Small intestine (tissue), 7 donors: Measurements from ENCODE around the gene BLZF1. TPM values are rescaled to one million over a fixed set of nuclear protein-coding genes. Genes with fewer than 3 reads are reported as not detected.
"Not testable (repeated sequence)": the region's sequence is repeated elsewhere in the genome, so short reads cannot be mapped to it uniquely, and the experiment has no call there.

Source experiments
- DNase-seq, 2 donors: peaks; one replicate each; pipeline versions ENCODE4 v3.0.0 to v3.0.0-alpha.2; 2013
- FAIRE-seq: peaks from 2 replicates; lab custom pipeline; 2012; peaks lifted over from hg19 to GRCh38; lab: Jason Lieb, UNC
- H3K27ac ChIP-seq, 3 donors: one replicate each; pipeline ENCODE4 v1.5.1; 2013; ENCODE audit warnings: low read length in 2 of 3, mild to moderate bottlenecking in 2 of 3, control low read depth in 1 of 3, inconsistent platforms in 1 of 3, low read depth in 1 of 3, moderate library complexity in 1 of 3
- H3K27me3 ChIP-seq, 3 donors: one replicate each; pipeline ENCODE4 v1.6.1; 2013; ENCODE audit warnings: low read length in 3 of 3, inconsistent platforms in 1 of 3; ENCODE audit not compliant: control insufficient read depth in 3 of 3, insufficient read depth in 3 of 3
- H3K36me3 ChIP-seq, 3 donors: one replicate each; pipeline ENCODE4 v1.6.1; 2013; ENCODE audit warnings: low read length in 3 of 3, inconsistent platforms in 1 of 3, low read depth in 1 of 3, mild to moderate bottlenecking in 1 of 3, moderate library complexity in 1 of 3; ENCODE audit not compliant: control insufficient read depth in 3 of 3, insufficient read depth in 2 of 3
- H3K4me1 ChIP-seq, 3 donors: one replicate each; pipeline ENCODE4 v1.6.1; 2013; ENCODE audit warnings: low read length in 2 of 3, inconsistent platforms in 1 of 3, low read depth in 1 of 3, mild to moderate bottlenecking in 1 of 3, moderate library complexity in 1 of 3; ENCODE audit not compliant: control insufficient read depth in 3 of 3, insufficient read depth in 2 of 3
- H3K4me3 ChIP-seq, 3 donors: one replicate each; pipeline ENCODE4 v1.5.1; 2013; ENCODE audit warnings: low read length in 3 of 3, control low read depth in 1 of 3, inconsistent platforms in 1 of 3, low read depth in 1 of 3, mild to moderate bottlenecking in 1 of 3, moderate library complexity in 1 of 3
- H3K9me3 ChIP-seq, 2 donors: one replicate each; pipeline ENCODE4 v1.6.1; 2013; ENCODE audit warnings: low read depth in 1 of 2, low read length in 1 of 2; ENCODE audit not compliant: control insufficient read depth in 2 of 2, insufficient read depth in 1 of 2
- WGBS, 3 donors: extraction: QIAGEN DNeasy Blood & Tissue Kit; methylation state at CpG; one replicate each; pipeline ENCODE4 v1.1.7; 2013; 5-methylcytosine and 5-hydroxymethylcytosine counted together
- polyA plus RNA-seq, 4 donors: library from polyadenylated mRNA; stranded (reverse) in 3 of 4; unstranded in 1 of 4; fragments of 200-250 nt in 3 of 4; fragments of 120-200 nt in 1 of 4; gene quantifications; one replicate each; pipeline versions ENCODE4 v1.2.1 to v1.2.3, GENCODE V29; 2013
- donor health status: healthy with polysubstance abuse.
- donor health status: control.
- donor health status: control.
- donor health status: Bipolar disorder and iron deficiency.
- donor health status: healthy.

The BLZF1 gene
- polyA plus RNA-seq, 4 donors, result 9.2 to 21.3 (median 11.9) TPM

DNA sequence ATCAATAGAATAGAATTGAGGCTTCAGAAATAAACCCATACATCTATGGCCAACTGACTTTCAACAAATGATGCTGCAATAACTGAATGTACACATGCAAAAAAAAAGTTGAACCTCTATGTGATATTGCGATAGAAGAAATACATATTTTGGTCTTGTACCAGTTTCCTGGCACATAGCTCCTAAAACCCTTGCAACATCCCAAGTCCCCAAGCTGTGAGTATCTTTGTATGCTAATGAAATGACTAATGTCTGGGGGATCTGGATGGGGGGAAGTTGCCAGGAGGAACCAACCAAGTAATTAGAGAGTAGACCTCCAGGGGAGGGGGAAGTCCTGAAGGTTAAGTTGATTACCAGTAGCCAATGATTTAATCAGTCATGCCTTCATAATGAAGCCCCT, 24.4 kb downstream of the BLZF1 start:
- H3K4me1 ChIP-seq, result peaks cover 0 to 1% (median 0%) of the 10 kb centered on the region in 3 donors
- H3K4me3 ChIP-seq, result no peak overlapping the region
- WGBS, 3 donors, result 94 to 97% (median 95%) methylated on average over 1 of the region's 1 CpG
- DNase-seq (no peak), FAIRE-seq (no peak)
- H3K36me3 ChIP-seq, result peaks cover 5 to 17% (median 9%) of the 10 kb centered on the region in 3 donors
- H3K27me3 ChIP-seq, result no peaks in the 10 kb centered on the region
- H3K27ac ChIP-seq, result no peak overlapping the region
- H3K9me3 ChIP-seq, result peaks cover 0 to 2% of the 10 kb centered on the region in 2 donors

GRCh38 chr1:169395955-169396354, 28.0 kb downstream of the BLZF1 start:
- H3K4me1 ChIP-seq, result no peaks in the 10 kb centered on the region
- peaks cover 0 to 9% of the 10 kb centered on the region in 2 donors for H3K9me3 ChIP-seq
- no peak overlapping the region for H3K4me3 ChIP-seq
- no peak overlapping the region for H3K27ac ChIP-seq
- no peak for FAIRE-seq
- no peak for DNase-seq
- 97 to 100% (median 99%) methylated on average over 3 of the region's 3 CpGs for WGBS, 3 donors
- H3K27me3 ChIP-seq, result no peaks in the 10 kb centered on the region
- peaks cover 4 to 13% (median 8%) of the 10 kb centered on the region in 3 donors for H3K36me3 ChIP-seq

DNA sequence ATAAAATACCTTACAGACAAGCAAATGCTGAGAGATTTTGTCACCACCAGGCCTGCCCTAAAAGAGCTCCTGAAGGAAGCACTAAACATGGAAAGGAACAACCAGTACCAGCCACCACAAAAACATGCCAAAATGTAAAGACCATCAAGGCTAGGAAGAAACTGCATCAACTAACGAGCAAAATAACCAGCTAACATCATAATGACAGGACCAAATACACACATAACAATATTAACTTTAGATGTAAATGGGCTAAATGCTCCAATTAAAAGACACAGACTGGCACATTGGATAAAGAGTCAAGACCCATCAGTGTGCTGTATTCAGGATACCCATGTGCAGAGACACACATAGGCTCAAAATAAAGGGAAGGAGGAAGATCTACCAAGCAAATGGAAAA, 34.6 kb downstream of the BLZF1 start:
- not testable (repeated sequence) for H3K27ac ChIP-seq
- 64 to 100% (median 85%) methylated on average over 1 of the region's 1 CpG for WGBS, 3 donors

GRCh38 chr1:169408340-169408739, 40.3 kb downstream of the BLZF1 start:
- H3K4me1 ChIP-seq, H3K27ac ChIP-seq, H3K27me3 ChIP-seq, DNase-seq, FAIRE-seq, H3K4me3 ChIP-seq, H3K36me3 ChIP-seq: not testable (repeated sequence)
- peaks cover 0 to 12% of the 10 kb centered on the region in 2 donors for H3K9me3 ChIP-seq
- WGBS, 3 donors, result 87 to 94% (median 91%) methylated on average over 5 of the region's 5 CpGs

More for the DNA sequence above, 34.6 kb downstream of the BLZF1 start:
- not testable (repeated sequence) for H3K36me3 ChIP-seq, DNase-seq, H3K4me1 ChIP-seq, H3K4me3 ChIP-seq, FAIRE-seq, H3K27me3 ChIP-seq
- H3K9me3 ChIP-seq, result peaks cover 0 to 15% of the 10 kb centered on the region in 2 donors

DNA sequence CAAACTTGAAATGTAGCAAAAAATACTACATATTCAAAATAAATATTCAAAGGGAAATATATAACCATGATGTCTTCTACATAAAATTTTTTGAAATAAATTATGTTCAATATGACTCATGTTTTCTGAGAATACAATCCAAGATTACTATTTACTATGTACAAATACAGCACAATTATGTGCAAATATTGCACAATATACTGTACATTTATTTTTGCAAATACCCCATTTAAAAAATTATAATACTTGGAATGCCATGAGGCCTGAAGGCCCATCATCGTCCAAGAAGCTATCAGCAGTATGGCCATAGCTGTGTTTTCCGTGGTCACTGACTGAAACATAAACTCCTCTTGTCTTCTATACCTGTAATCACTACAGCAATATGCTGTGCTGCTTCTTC, 47.0 kb downstream of the BLZF1 start:
- no peak for FAIRE-seq
- no peaks in the 10 kb centered on the region for H3K27me3 ChIP-seq
- H3K36me3 ChIP-seq, result no peaks in the 10 kb centered on the region
- 92 to 97% (median 94%) methylated on average over 2 of the region's 2 CpGs for WGBS, 3 donors
- no peaks in the 10 kb centered on the region for H3K9me3 ChIP-seq
- no peaks in the 10 kb centered on the region for H3K4me1 ChIP-seq
- no peak for DNase-seq
- no peak overlapping the region for H3K4me3 ChIP-seq
- no peak overlapping the region for H3K27ac ChIP-seq

DNA sequence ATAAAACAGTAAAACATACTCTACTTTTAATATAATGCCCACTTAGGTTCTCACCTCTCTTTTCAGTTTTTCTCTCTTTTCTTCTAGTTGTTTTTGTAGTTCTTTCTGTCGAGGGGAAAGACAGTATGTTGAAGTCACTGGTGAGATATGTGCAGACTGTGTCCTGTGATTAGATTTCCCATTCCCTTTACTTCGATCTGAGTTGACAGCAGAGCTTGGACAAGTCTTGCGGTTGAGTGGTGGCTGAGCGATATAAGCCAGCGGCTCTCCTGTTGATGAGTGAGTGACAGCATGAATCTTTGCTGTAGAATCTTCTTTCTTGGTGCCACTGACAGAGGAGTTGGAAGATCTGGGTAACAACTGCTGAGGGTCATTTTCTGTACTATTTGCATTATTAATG, 53.3 kb downstream of the BLZF1 start:
- no peaks in the 10 kb centered on the region for H3K4me1 ChIP-seq
- H3K9me3 ChIP-seq, result no peaks in the 10 kb centered on the region
- WGBS, 3 donors, result 91 to 94% (median 93%) methylated on average over 5 of the region's 5 CpGs
- no peaks in the 10 kb centered on the region for H3K36me3 ChIP-seq
- DNase-seq (no peak), FAIRE-seq (no peak)
- H3K27me3 ChIP-seq, result peaks cover 0 to 1% (median 0%) of the 10 kb centered on the region in 3 donors
- H3K27ac ChIP-seq, result no peak overlapping the region
- H3K4me3 ChIP-seq, result no peak overlapping the region

DNA sequence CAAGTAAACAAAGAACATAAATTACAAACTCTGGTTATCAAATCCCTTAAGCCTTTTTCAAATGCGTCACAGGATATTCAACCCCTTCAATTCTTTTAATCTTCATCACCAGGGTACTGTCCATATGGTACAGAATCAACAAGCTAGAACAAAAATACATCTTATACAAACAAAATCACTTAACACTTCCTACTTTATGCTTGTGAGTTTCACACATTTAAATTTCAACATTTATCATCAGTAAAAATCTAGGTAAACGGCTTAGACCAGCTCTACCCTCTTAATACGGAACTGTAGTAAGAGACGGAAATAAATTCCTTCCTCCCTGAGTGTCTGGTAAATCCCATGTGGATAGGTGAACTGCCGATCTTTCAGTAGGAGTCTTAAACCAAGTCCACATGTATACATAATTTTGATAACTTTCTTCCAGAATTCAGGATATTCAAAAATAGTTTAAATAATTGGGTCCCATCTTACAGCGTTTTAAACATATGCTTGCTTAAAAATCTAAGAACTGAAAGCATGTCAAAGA, 58.2 kb downstream of the BLZF1 start:
- Histone ChIP-seq H3K27me3 (peaks cover 0 to 11% (median 6%) of the 10 kb centered on the region in 3 donors), H3K4me1 (peaks cover 0 to 3% (median 0%) of the 10 kb centered on the region in 3 donors), H3K36me3 (no peaks in the 10 kb centered on the region), H3K9me3 (no peaks in the 10 kb centered on the region), H3K4me3 (no peak overlapping the region), H3K27ac (no peak overlapping the region)
- WGBS, 3 donors, result 65 to 78% (median 74%) methylated on average over 6 of the region's 6 CpGs
- no peak for FAIRE-seq
- DNase-seq, result no peak

DNA sequence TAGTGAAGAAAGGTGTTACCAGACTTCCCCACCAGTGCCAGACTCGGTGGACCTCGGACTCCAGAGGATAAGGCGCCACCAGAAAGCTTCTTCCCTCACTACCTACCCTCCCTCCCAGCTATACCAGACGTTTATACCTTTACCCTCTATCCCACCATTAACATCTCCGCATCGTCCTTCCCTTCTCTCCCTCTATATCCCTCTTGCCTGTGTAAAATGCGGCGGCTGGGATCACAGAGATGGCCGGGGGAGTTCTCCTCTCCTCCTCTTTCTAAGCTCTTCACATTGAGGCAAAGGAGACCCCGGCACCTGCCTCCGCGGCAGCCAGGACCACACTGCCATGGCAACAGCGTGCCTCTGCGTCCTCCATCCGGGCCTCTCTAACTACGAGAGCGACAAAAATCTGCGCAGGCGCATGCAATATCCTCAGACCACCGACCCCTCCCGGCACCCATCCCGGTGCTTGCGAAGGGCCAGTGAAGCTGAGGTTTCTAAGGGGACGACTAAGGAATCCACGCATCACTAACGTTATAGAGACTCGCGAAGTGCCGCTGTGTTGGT, 59.2 kb downstream of the BLZF1 start, which contains the start of gene CCDC181:
Gene CCDC181, minus strand, starts transcription at position 394 of the 561 bp plus-strand sequence. CDS start 2,547 bp downstream, outside the sequence.
- Histone ChIP-seq H3K4me3 (peak within 1 kb of the TSS in 2 of 3 donors; percentile 10 to 40), H3K27me3 (peaks cover 0 to 11% (median 10%) of the 10 kb centered on the region in 3 donors), H3K9me3 (no peaks in the 10 kb centered on the region), H3K4me1 (peaks cover 0 to 3% (median 0%) of the 10 kb centered on the region in 3 donors), H3K27ac (no peak within 1 kb of the TSS), H3K36me3 (no peaks in the 10 kb centered on the region)
- DNase-seq (peak in 1 of 2 donors; percentile 50), FAIRE-seq (no peak)
- WGBS, 3 donors, result 2 to 5% (median 4%) methylated on average over 29 of the region's 29 CpGs
